ENCODE results near the gene C11orf68. TPM values are rescaled to one million over a fixed set of nuclear protein-coding genes. Genes with fewer than 3 reads are reported as not detected.

The C11orf68 gene
- total RNA-seq, 1 donor from 2014 or later = 35.2 TPM

DNA sequence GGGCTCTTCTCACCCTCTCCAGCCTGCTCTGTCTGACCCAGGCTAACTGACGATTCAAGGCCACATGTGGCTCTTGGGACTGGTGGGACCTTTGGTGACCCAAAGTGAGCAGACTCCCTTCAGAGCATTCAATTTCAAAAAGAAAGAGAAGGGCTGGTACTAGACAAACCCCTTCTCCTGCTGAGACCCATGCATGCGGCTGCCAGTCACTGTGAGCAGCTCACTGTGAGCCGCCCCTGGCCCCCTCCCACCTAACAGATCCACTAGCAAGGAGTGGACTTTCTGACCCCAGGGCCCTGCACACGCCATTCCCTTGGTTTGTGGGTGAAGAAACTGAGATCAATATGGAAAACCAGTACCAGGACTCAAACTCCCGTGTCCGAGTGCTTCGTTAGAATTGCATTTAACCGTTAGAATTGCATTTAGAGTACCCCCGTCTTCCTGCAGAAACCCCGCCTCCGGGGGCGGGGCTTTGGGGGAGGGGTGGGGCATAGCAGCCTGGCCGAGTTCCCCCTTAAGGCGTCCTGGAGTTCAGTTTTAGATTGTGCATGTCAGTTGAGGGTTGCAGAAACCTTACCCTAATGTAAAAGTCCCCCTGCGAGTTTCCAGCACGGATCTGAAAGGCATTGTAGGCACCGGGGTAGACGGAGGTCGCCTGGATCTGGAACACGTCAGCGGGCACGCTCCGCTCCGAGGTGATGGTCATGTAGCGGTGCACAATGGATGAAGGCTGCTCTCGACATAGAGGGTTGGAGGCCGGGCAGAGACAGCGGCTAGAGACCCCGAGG, 51.4 kb downstream of the C11orf68 start:
- ATAC-seq (no peak), DNase-seq (peak; percentile 46)
- intact Hi-C loops (cut with micrococcal nuclease) = no loop called here

Other genes with a start within 250 kb of the C11orf68 start
- 50.1 TPM for gene KAT5, start 206.8 kb downstream of the C11orf68 start, total RNA-seq
- 42.4 TPM for gene RNASEH2C, start 198.3 kb downstream of the C11orf68 start, total RNA-seq
- 6.7 TPM for gene AP5B1, start 138.1 kb downstream of the C11orf68 start, total RNA-seq
- not detected for gene OVOL1, start 132.0 kb downstream of the C11orf68 start, total RNA-seq
- not detected for gene SNX32, start 85.1 kb downstream of the C11orf68 start, total RNA-seq
- gene CFL1, start 60.9 kb downstream of the C11orf68 start, total RNA-seq = 334 TPM
- 37.8 TPM for gene MUS81, start 58.6 kb downstream of the C11orf68 start, total RNA-seq
- 95.2 TPM for gene EFEMP2, start 46.3 kb downstream of the C11orf68 start, total RNA-seq
- 1.1 TPM for gene CTSW, start 39.2 kb downstream of the C11orf68 start, total RNA-seq
- gene FIBP, start 30.6 kb downstream of the C11orf68 start, total RNA-seq = 44.9 TPM
- 30.0 TPM for gene CCDC85B, start 28.4 kb downstream of the C11orf68 start, total RNA-seq
- 0.32 TPM for gene FOSL1, start 18.7 kb downstream of the C11orf68 start, total RNA-seq
- gene DRAP1, start 364 bp upstream of the C11orf68 start, total RNA-seq = 106 TPM
- not detected for gene TSGA10IP, start 26.4 kb upstream of the C11orf68 start, total RNA-seq
- 32.2 TPM for gene SART1, start 42.7 kb upstream of the C11orf68 start, total RNA-seq
- 22.8 TPM for gene EIF1AD, start 83.1 kb upstream of the C11orf68 start, total RNA-seq
- 238 TPM for gene BANF1, start 83.4 kb upstream of the C11orf68 start, total RNA-seq
- not detected for gene CST6, start 92.9 kb upstream of the C11orf68 start, total RNA-seq
- gene CATSPER1, start 107.4 kb upstream of the C11orf68 start, total RNA-seq = not detected
- gene GAL3ST3, start 130.1 kb upstream of the C11orf68 start, total RNA-seq = 3.5 TPM
- 70.4 TPM for gene SF3B2, start 133.3 kb upstream of the C11orf68 start, total RNA-seq
- gene PACS1, start 151.2 kb upstream of the C11orf68 start, total RNA-seq = 59.0 TPM